Neural cell (in vitro differentiated cells): ENCODE measurements around the gene CSNK1G3. TPM values are rescaled to one million over a fixed set of nuclear protein-coding genes. Genes with fewer than 3 reads are reported as not detected.

Experiments used
- H2AFZ ChIP-seq: fragments of 200-600, 300-800 bp; sonication (generic), shearing (Covaris generic); 2 replicates; pipeline ENCODE4 v1.6.0; 2014; ENCODE audit warnings: low read depth, mild to moderate bottlenecking, antibody characterized with exemption, low read length, moderate library complexity
- H3F3A ChIP-seq: fragments of 200-600 bp; shearing (Covaris generic); 2 replicates; pipeline ENCODE4 v1.6.1; 2016; ENCODE audit warnings: mild to moderate bottlenecking, moderate library complexity, mixed read lengths, antibody characterized with exemption, low read length; ENCODE audit not compliant: insufficient read depth, poor library complexity, severe bottlenecking
- H3K27ac ChIP-seq: fragments of 200-600, 300-800 bp; sonication (generic), shearing (Covaris generic); 2 replicates; pipeline ENCODE4 v1.5.1; 2014; ENCODE audit warnings: mild to moderate bottlenecking, low read length, moderate library complexity
- H3K27me3 ChIP-seq: fragments of 300-800, 200-600 bp; sonication (generic), shearing (Covaris generic); 2 replicates; pipeline ENCODE4 v1.6.0; 2014; ENCODE audit warnings: mild to moderate bottlenecking, low read depth, low read length, moderate library complexity; ENCODE audit not compliant: insufficient read depth
- H3K36me3 ChIP-seq: fragments of 300-800, 200-600 bp; sonication (generic), shearing (Covaris generic); 2 replicates; pipeline ENCODE4 v1.5.1; 2014; ENCODE audit warnings: mild to moderate bottlenecking, antibody characterized with exemption, low read length, moderate library complexity; ENCODE audit not compliant: insufficient read depth
- H3K4me2 ChIP-seq: fragments of 300-800, 200-600 bp; sonication (generic), shearing (Covaris generic); 2 replicates; pipeline ENCODE4 v1.6.0; 2014; ENCODE audit warnings: mild to moderate bottlenecking, low read length
- H3K4me3 ChIP-seq: fragments of 300-800, 200-600 bp; sonication (generic), shearing (Covaris generic); 2 replicates; pipeline ENCODE4 v1.5.1; 2014; ENCODE audit warnings: mild to moderate bottlenecking, low read length, moderate library complexity
- H3K79me2 ChIP-seq: fragments of 200-600 bp; shearing (Covaris generic); replicated peaks from 2 replicates; pipeline ENCODE4 v1.6.0; 2014; ENCODE audit warnings: mild to moderate bottlenecking, low read length, moderate library complexity; ENCODE audit not compliant: insufficient read depth
- H3K9ac ChIP-seq: fragments of 300-800, 200-600 bp; sonication (generic), shearing (Covaris generic); 2 replicates; pipeline ENCODE4 v1.6.1; 2016; ENCODE audit warnings: mild to moderate bottlenecking, low read length, mixed read lengths
- H3K9me2 ChIP-seq: fragments of 200-600 bp; shearing (Covaris generic); 2 replicates; pipeline ENCODE4 v1.6.1; 2016; ENCODE audit warnings: mild to moderate bottlenecking, low read length, mixed read lengths; ENCODE audit not compliant: insufficient read depth
- H3K9me3 ChIP-seq: fragments of 200-600, 300-800 bp; sonication (generic), shearing (Covaris generic); 2 replicates; pipeline ENCODE4 v1.6.1; 2016; ENCODE audit warnings: mild to moderate bottlenecking, mixed run types, low read length, moderate library complexity, mixed read lengths
- H4K20me1 ChIP-seq: fragments of 200-600 bp; shearing (Covaris generic); 2 replicates; pipeline ENCODE4 v1.6.1; 2016; ENCODE audit warnings: mild to moderate bottlenecking, mixed run types; ENCODE audit not compliant: insufficient read depth
- EP300 ChIP-seq: fragments of 450-650 bp; conservative IDR thresholded peaks from 2 replicates; pipeline ENCODE4 v1.6.1; 2014; ENCODE audit warnings: antibody characterized with exemption, mild to moderate bottlenecking, moderate library complexity; ENCODE audit not compliant: poor library complexity, severe bottlenecking
- EZH2 ChIP-seq: fragments of 200-600, 300-800 bp; shearing (Covaris generic), sonication (generic); IDR thresholded peaks from 2 replicates; pipeline ENCODE4 v1.6.1; 2014; ENCODE audit warnings: antibody characterized with exemption, low read length, borderline replicate concordance, mild to moderate bottlenecking; ENCODE audit not compliant: insufficient read depth, poor library complexity, severe bottlenecking
- MXI1 ChIP-seq: fragments of 450-650 bp; conservative IDR thresholded peaks from 2 replicates; pipeline ENCODE4 v1.6.1; 2014; ENCODE audit warnings: antibody characterized with exemption, mild to moderate bottlenecking; ENCODE audit not compliant: poor library complexity, severe bottlenecking
- POLR2AphosphoS5 ChIP-seq: IDR thresholded peaks from 2 replicates; pipeline ENCODE4 v1.6.1; 2012
- RAD21 ChIP-seq: fragments of 450-650 bp; conservative IDR thresholded peaks from 2 replicates; pipeline ENCODE4 v1.6.1; 2014; ENCODE audit warnings: antibody characterized with exemption, mild to moderate bottlenecking, moderate library complexity
- SMC3 ChIP-seq: fragments of 450-650 bp; conservative IDR thresholded peaks from 2 replicates; pipeline ENCODE4 v1.6.1; 2014; ENCODE audit warnings: antibody characterized with exemption, mild to moderate bottlenecking, moderate library complexity; ENCODE audit not compliant: poor library complexity
- TAF1 ChIP-seq: IDR thresholded peaks from 2 replicates; pipeline ENCODE4 v1.6.1; 2012; ENCODE audit warnings: low read depth
- polyA plus RNA-seq: library from polyadenylated mRNA; depleted of rRNA; stranded (reverse); fragments of >200 nt; gene quantifications from 2 replicates; pipeline ENCODE4 v1.2.3, GENCODE V29; 2014
- TF ChIP-seq, protein P1 (sequence below): fragments of 450-650 bp; IDR thresholded peaks from 2 replicates; pipeline ENCODE4 v1.5.1; 2014; ENCODE audit warnings: antibody characterized with exemption, mild to moderate bottlenecking, moderate library complexity; ENCODE audit not compliant: poor library complexity, severe bottlenecking
- TF ChIP-seq, protein P2 (sequence below): IDR thresholded peaks from 2 replicates; pipeline ENCODE4 v1.6.1; 2012; ENCODE audit warnings: borderline replicate concordance

CSNK1G3 gene
- polyA plus RNA-seq, 1 donor from 2014 or later: 29.1 TPM

DNA sequence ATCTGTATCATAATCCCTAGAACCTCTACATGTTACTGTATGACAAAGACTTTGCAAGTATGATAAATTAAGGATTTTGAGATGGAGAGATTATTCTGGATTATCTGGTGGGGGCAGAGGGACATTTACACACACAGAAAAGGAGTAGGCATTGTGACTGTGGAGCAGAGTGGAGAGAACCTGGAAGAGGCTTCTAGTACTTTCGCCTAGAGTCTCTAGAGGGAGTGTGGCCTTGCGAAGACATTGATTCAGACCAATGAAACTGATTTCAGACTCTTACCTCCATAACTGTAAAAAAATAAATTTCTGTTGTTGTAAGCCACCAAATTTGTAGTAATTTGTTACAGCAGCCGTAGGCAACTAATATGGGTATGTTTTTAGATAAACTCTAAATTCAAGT, 45.9 kb downstream of the CSNK1G3 start:
- Histone ChIP-seq H3K79me2 (no peaks in the 10 kb centered on the region), H3K36me3 (no peaks in the 10 kb centered on the region), H3K9me3 (no peaks in the 10 kb centered on the region), H3K27ac (no peak overlapping the region), H3K9ac (no peak overlapping the region), H3K4me3 (no peak overlapping the region), H3K27me3 (no peaks in the 10 kb centered on the region), H3K4me2 (no peak overlapping the region), H3K9me2 (no peaks in the 10 kb centered on the region), H3F3A (no peaks in the 10 kb centered on the region), H4K20me1 (no peaks in the 10 kb centered on the region), H2AFZ (no peak overlapping the region)
- no peak for TF ChIP-seq MXI1
- no peak for TF ChIP-seq EP300
- TF ChIP-seq RAD21: no peak

DNA sequence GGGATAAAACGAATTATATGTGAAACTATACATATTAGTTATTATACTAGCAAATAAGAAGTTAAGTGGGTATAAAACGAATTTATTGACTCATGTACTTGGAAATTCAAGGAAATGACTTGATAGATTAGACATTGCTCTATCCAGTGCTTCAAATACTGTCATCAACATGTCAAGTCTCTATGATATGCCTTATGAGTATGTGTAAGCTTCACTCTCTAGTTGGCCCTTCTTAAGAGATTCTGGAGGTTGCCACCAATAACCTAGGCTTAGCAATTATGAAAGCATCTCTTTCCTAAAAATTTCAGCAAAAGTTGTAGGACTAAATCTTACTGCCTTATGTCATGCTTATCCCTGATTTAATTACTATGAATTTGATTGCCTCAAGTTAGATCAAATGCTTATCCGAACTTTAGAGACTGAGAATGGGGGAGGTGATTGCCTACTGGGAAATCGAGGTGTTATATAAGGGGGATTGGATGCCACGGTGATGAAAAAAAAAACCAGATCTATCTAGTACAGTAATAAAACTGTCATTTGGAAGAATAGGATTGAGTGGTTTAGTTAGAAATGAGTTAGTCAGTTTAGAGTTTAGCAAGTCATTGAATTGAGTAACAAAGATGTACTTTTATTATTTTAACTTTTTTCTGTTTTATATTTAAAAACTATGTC, 46.9 kb downstream of the CSNK1G3 start:
- no peak overlapping the region for H3K4me2 ChIP-seq
- H3F3A ChIP-seq: no peaks in the 10 kb centered on the region
- H3K4me3 ChIP-seq: no peak overlapping the region
- no peaks in the 10 kb centered on the region for H3K9me3 ChIP-seq
- no peaks in the 10 kb centered on the region for H3K9me2 ChIP-seq
- H4K20me1 ChIP-seq: no peaks in the 10 kb centered on the region
- no peak overlapping the region for H3K27ac ChIP-seq
- H3K9ac ChIP-seq: no peak overlapping the region
- H2AFZ ChIP-seq: no peak overlapping the region
- no peaks in the 10 kb centered on the region for H3K79me2 ChIP-seq
- no peaks in the 10 kb centered on the region for H3K36me3 ChIP-seq
- no peaks in the 10 kb centered on the region for H3K27me3 ChIP-seq
- TF ChIP-seq RAD21 (no peak), EZH2 (no peak), TAF1 (no peak), POLR2AphosphoS5 (no peak), SMC3 (no peak), EP300 (no peak), MXI1 (no peak)
- TF ChIP-seq, protein P1, sequence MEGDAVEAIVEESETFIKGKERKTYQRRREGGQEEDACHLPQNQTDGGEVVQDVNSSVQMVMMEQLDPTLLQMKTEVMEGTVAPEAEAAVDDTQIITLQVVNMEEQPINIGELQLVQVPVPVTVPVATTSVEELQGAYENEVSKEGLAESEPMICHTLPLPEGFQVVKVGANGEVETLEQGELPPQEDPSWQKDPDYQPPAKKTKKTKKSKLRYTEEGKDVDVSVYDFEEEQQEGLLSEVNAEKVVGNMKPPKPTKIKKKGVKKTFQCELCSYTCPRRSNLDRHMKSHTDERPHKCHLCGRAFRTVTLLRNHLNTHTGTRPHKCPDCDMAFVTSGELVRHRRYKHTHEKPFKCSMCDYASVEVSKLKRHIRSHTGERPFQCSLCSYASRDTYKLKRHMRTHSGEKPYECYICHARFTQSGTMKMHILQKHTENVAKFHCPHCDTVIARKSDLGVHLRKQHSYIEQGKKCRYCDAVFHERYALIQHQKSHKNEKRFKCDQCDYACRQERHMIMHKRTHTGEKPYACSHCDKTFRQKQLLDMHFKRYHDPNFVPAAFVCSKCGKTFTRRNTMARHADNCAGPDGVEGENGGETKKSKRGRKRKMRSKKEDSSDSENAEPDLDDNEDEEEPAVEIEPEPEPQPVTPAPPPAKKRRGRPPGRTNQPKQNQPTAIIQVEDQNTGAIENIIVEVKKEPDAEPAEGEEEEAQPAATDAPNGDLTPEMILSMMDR: no peak
- TF ChIP-seq, protein P2, sequence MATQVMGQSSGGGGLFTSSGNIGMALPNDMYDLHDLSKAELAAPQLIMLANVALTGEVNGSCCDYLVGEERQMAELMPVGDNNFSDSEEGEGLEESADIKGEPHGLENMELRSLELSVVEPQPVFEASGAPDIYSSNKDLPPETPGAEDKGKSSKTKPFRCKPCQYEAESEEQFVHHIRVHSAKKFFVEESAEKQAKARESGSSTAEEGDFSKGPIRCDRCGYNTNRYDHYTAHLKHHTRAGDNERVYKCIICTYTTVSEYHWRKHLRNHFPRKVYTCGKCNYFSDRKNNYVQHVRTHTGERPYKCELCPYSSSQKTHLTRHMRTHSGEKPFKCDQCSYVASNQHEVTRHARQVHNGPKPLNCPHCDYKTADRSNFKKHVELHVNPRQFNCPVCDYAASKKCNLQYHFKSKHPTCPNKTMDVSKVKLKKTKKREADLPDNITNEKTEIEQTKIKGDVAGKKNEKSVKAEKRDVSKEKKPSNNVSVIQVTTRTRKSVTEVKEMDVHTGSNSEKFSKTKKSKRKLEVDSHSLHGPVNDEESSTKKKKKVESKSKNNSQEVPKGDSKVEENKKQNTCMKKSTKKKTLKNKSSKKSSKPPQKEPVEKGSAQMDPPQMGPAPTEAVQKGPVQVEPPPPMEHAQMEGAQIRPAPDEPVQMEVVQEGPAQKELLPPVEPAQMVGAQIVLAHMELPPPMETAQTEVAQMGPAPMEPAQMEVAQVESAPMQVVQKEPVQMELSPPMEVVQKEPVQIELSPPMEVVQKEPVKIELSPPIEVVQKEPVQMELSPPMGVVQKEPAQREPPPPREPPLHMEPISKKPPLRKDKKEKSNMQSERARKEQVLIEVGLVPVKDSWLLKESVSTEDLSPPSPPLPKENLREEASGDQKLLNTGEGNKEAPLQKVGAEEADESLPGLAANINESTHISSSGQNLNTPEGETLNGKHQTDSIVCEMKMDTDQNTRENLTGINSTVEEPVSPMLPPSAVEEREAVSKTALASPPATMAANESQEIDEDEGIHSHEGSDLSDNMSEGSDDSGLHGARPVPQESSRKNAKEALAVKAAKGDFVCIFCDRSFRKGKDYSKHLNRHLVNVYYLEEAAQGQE: no peak

DNA sequence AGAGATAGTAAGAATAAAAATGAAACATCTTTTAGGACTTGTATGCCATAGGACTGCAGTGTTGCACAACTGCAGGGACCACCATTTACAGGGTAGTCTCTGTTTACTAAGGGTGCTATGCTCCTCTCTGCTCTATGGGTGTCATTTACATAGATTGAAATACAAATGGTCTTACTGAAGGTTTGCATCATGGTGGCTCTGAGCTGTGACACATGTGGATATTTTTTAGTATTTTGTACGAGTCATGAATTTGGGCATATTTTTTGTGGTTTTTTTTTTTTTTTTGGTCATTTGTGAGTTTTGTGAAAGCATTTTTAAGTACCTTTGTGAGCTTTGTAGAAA, 47.4 kb downstream of the CSNK1G3 start:
- H2AFZ ChIP-seq: no peak overlapping the region
- H3K9me3 ChIP-seq: no peaks in the 10 kb centered on the region
- TF ChIP-seq EZH2: no peak
- no peak for TF ChIP-seq RAD21
- TF ChIP-seq SMC3: no peak
- TF ChIP-seq, protein P2: no peak
- TF ChIP-seq, protein P1: no peak
- no peak for TF ChIP-seq POLR2AphosphoS5
- TF ChIP-seq TAF1: no peak
- no peak for TF ChIP-seq EP300
- TF ChIP-seq MXI1: no peak
- H3K9ac ChIP-seq: no peak overlapping the region
- H3K4me2 ChIP-seq: no peak overlapping the region
- H3K27ac ChIP-seq: no peak overlapping the region
- no peaks in the 10 kb centered on the region for H3K9me2 ChIP-seq
- H4K20me1 ChIP-seq: no peaks in the 10 kb centered on the region
- no peaks in the 10 kb centered on the region for H3K36me3 ChIP-seq
- no peaks in the 10 kb centered on the region for H3K79me2 ChIP-seq
- no peaks in the 10 kb centered on the region for H3F3A ChIP-seq
- H3K4me3 ChIP-seq: no peak overlapping the region
- no peaks in the 10 kb centered on the region for H3K27me3 ChIP-seq
